ENCODE results near the gene RAB26. TPM values are rescaled to one million over a fixed set of nuclear protein-coding genes. Genes with fewer than 3 reads are reported as not detected.

The RAB26 gene
- total and polyA plus RNA-seq, 7 donors = 0.17 to 1.7 (median 0.32) TPM

GRCh38 chr16:2184962-2185361 lies 36.5 kb downstream of the RAB26 start:
- Histone ChIP-seq H3K27ac (no peak overlapping the region), H3K36me3 (ENCODE audit: insufficient read depth in 1 of 2, low read depth in 1 of 2) (no peaks in the 10 kb centered on the region), H3K4me3 (no peak overlapping the region), H3K27me3 (ENCODE audit: insufficient read depth in 3 of 3, low read length in 2 of 3) (no peaks in the 10 kb centered on the region), H3K9me3 (no peaks in the 10 kb centered on the region), H3K4me1 (no peaks in the 10 kb centered on the region)
- no peak for TF ChIP-seq CTCF (IDR thresholded peaks at IDR 0.05)
- 73 to 86% (median 85%) methylated on average over 20 of the region's 20 CpGs for WGBS, 3 donors
- intact Hi-C loops (cut with DNase I) = no loop called here
- ATAC-seq (no peak), DNase-seq (no peak)

GRCh38 chr16:2186064-2186463 lies 37.6 kb downstream of the RAB26 start:
- 84 to 88% (median 84%) methylated on average over 13 of the region's 13 CpGs for WGBS, 3 donors
- Histone ChIP-seq H3K4me1 (no peaks in the 10 kb centered on the region), H3K9me3 (no peaks in the 10 kb centered on the region), H3K4me3 (no peak overlapping the region), H3K27me3 (ENCODE audit: insufficient read depth in 3 of 3, low read length in 2 of 3) (no peaks in the 10 kb centered on the region), H3K27ac (no peak overlapping the region), H3K36me3 (ENCODE audit: insufficient read depth in 1 of 2, low read depth in 1 of 2) (no peaks in the 10 kb centered on the region)
- no peak for TF ChIP-seq CTCF (IDR thresholded peaks at IDR 0.05)
- DNase-seq (no peak), ATAC-seq (no peak)
- intact Hi-C loops (cut with DNase I) = no loop called here

GRCh38 chr16:2186505-2186904 lies 38.1 kb downstream of the RAB26 start:
- WGBS, 3 donors = 83 to 89% (median 86%) methylated on average over 20 of the region's 20 CpGs
- DNase-seq = no peak
- no peak for ATAC-seq
- TF ChIP-seq CTCF (IDR thresholded peaks at IDR 0.05) = no peak
- Histone ChIP-seq H3K4me3 (no peak overlapping the region), H3K27ac (no peak overlapping the region), H3K9me3 (no peaks in the 10 kb centered on the region), H3K27me3 (ENCODE audit: insufficient read depth in 3 of 3, low read length in 2 of 3) (no peaks in the 10 kb centered on the region), H3K4me1 (no peaks in the 10 kb centered on the region), H3K36me3 (ENCODE audit: insufficient read depth in 1 of 2, low read depth in 1 of 2) (no peaks in the 10 kb centered on the region)
- intact Hi-C loops (cut with DNase I) = no loop called here

GRCh38 chr16:2187212-2187611 lies 38.8 kb downstream of the RAB26 start:
- Histone ChIP-seq H3K9me3 (no peaks in the 10 kb centered on the region), H3K27ac (no peak overlapping the region), H3K4me1 (no peaks in the 10 kb centered on the region), H3K27me3 (ENCODE audit: insufficient read depth in 3 of 3, low read length in 2 of 3) (no peaks in the 10 kb centered on the region), H3K4me3 (no peak overlapping the region), H3K36me3 (ENCODE audit: insufficient read depth in 1 of 2, low read depth in 1 of 2) (no peaks in the 10 kb centered on the region)
- ATAC-seq = no peak
- no peak for TF ChIP-seq CTCF (IDR thresholded peaks at IDR 0.05)
- 72 to 80% (median 73%) methylated on average over 17 of the region's 17 CpGs for WGBS, 3 donors
- DNase-seq = no peak
- intact Hi-C loops (cut with DNase I) = no loop called here

- Histone ChIP-seq H3K27me3 (ENCODE audit: insufficient read depth in 3 of 3, low read length in 2 of 3) (no peaks in the 10 kb centered on the region), H3K36me3 (ENCODE audit: insufficient read depth in 1 of 2, low read depth in 1 of 2) (no peaks in the 10 kb centered on the region), H3K4me3 (no peak overlapping the region), H3K9me3 (no peaks in the 10 kb centered on the region), H3K27ac (no peak overlapping the region), H3K4me1 (no peaks in the 10 kb centered on the region)
- intact Hi-C loops (cut with DNase I) = no loop called here
- 88 to 95% (median 94%) methylated on average over 8 of the region's 8 CpGs for WGBS, 3 donors
- TF ChIP-seq CTCF (IDR thresholded peaks at IDR 0.05) = no peak
- ATAC-seq (no peak), DNase-seq (no peak)
These were observed 40.0 kb downstream of the RAB26 start for GRCh38 chr16:2188395-2188794.
